Stimulated activated CD8-positive, alpha-beta memory T cell treated with anti-CD3 and anti-CD28 coated beads, Interleukin-7, amount 100 ng/mL, for 4 hours (primary cell): ENCODE results near the gene ELMO1.

ENCODE experiments used
- DNase-seq, 2 donors: peaks; one replicate each; pipeline ENCODE4 v3.0.0-alpha.2; 2020; ENCODE audit warnings: low read depth in 2 of 2

The ELMO1 gene

DNA sequence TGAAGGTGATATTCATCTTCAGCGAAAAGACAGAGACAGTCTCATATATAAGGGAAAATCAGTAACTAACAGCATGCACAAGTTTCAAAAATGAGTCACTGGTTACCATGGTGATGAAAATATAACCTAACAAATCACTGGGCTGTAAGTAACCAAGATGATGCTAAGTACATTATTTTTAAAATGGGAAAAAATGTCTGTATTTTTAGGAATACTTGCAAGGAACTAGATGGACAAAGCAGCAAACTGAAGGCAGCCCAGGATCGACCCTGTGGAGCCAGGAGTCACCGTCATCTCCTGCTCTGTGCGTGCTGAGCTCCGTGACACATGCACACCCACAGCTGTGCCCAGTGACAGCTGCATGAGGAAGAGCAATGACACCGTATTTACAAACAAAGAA is 137.3 kb downstream of the ELMO1 start:
- DNase-seq: peak in 1 of 2 donors; percentile 2

DNA sequence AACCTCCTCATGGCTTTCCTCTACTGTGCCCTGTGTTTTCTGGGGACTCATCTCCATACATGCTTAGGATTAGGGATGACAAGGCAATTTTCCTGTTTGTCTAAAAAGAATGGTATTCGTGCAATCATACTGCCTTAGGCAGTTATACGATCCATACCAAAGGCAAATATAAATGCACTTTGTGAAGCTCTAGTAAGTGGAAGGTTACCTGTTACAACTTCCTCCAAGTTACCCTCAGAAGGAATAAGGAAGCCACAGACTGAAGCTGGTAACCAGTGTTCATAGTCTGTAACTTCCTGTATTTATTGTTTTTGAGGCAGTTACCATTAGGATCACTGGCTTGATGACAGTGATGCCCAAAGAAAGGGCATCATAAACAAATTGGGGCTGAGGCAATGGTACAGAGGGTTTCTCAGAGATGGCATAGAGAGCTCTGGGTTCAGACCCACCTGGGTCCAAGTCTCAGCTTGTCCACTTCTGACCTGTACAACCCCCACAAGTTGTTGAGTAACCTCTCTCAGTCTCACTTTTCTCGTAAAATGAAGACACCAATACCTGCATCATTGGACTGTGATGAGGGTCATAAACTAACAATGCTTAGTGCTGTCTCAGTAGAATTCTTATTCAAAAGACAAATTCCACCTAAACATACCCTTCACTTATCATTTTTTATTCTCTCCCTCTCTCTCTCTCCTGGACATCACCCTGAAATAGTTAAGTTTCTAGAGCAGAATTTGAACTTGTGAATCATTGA is 138.2 kb downstream of the ELMO1 start:
- DNase-seq: no peak

DNA sequence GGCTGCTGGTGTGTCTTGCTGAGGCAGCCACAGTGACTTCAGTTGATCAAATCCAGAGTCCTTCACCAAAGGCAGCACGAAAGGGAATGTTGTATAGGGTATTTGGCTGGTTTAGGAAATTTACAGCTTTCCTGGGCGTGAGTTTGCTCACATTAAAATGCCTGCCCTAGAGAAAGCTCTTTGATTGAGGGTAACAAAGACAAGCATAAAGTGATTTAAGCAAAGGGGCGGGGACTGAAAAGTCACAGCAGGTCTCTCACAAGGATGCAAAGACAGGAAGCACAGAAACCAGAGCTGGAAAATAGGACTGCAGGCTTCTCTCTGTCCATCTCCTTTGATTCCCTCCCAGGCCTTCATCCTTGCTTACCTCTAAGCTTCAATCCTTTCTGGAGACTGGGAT is 139.2 kb downstream of the ELMO1 start:
- DNase-seq: no peak

DNA sequence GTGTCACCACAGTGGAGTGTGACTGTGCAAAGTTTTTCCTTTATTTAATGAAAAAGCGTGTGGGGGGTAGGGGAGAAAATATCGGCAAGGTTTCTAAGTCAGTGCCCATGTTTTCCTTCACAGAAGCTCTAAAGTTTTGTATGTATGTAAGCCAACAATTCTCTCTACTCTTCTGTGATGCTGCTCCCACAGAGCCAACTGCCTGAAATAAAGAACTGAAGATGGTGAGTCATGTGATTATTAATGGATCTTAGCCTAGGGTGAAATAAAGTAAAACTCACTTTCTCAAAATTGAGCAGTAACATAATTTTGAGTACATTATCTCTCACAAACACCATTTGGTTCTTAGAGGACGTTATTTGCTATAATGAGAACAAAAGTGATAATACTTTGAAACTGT is 143.7 kb downstream of the ELMO1 start:
- no peak for DNase-seq

DNA sequence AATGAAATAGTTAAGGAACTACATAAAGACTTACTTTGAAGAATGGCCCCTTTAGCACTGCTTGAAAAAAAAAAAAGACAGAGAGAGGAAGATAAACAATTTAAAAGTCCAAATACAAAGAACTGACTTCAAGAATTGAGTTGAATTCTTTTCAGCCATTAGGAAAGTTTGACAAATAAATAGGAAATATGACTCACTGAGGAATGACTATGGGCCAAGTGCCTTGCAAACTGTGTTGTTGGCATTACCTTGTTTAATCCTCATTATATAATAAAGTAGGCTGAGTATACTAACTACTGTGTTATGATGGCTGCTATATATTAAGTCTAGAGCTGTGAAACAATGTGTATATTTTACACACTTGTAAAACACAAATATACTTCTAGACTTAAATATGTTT is 151.1 kb downstream of the ELMO1 start:
- no peak for DNase-seq

DNA sequence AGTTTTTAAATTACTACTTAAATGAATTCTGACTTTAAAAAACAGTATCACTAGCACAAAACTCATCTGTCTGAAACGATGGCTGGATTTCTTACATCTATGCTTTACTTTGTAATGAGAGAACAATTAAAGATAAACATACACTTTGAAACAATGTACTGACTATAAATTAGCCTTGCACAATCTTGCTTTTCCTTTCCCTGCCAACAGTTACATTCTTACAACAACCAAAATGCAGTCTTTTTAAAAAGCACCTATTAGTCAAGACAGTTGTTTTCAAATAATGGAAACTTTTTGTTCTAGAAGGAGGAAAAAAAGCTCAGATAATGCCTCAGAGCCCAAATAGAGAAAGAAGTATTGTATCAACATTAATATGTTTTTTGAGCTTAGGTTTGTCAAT is 153.3 kb downstream of the ELMO1 start:
- no peak for DNase-seq

DNA sequence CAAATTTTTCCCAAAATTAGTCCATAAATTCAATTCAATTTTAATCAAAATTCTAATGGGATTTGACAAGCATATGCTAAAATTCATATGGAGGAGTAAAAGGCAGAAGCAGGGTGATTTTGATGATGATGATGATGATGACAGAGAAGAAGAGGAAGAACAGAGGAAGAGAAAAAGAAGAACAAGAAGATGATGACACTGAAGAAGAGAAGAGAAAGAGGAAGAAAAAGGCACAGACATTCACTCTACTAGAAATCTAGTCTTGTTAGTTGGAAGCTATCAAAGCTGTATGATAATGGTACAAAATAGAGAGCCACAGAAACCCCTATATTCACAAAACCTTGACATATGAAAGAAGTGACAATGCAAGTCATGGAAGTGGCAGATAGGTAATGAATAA is 157.9 kb downstream of the ELMO1 start:
- DNase-seq: no peak

DNA sequence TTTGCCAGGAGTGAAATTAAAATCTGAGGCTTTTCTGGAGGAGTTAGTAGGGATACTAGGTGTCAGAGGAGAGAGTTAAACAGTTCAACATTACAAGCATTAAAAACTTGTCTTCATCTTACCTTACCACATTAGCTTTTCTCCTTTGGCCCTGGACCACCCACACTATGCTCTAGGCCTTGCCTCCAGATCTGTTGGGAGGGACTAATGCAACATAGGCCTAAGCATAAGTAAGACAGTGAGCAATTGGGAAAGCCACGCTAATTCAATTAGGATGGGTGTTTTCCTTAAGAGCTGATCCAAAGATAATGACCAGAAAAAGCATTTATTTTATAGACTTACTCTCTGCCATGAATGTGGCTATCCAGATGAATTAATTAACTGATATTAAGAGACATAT is 158.9 kb downstream of the ELMO1 start:
- no peak for DNase-seq

DNA sequence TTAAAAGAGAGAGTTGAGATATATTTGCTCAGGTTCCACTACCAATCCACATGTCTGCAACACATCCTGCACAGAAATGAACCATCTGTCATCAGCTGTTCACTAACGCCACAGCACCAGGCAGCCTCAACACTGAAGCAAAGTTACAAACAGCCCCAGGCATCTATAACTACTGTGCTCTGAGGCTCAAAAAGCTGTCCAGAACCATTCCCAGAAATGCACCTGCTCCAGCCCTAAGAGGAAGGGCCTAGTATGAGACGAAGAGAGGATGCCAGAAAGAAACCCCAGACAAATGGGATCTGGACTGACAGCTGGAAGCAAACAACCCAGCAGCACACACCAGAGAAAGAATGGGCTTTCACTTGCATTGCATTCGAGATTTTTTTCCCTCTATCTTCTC is 159.3 kb downstream of the ELMO1 start:
- no peak for DNase-seq

DNA sequence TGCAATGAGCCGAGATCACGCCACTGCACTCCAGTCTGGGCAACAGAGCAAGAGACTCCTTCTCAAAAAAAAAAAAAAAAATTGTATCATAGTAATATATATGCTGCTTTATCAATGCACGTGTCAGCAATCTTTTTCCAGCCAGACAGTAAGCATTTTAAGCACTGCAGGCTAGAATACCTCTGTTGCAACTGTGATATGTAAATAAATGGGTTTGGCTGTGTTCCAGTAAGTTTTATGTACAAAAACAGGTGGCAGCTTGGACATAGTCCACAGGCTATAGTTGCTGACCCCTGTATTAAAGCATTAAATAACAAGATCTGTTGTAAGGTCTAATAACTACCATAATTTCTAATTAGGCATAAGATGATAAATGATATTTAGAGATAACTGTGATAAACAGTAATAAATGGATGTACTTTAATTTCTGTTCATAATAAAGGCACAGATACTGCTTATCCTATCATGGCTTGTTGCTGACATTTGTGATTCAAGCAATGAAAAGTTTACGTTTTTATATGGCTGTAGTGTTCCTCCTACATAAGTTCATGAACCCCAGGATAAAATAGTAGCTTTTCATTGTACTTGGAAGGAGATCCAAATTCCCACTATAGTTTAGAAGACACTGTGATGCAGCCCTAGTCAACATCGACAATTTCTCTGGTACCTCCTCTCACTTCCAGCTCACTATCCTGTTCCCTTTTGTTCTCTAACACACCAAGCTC is 161.4 kb downstream of the ELMO1 start:
- no peak for DNase-seq

DNA sequence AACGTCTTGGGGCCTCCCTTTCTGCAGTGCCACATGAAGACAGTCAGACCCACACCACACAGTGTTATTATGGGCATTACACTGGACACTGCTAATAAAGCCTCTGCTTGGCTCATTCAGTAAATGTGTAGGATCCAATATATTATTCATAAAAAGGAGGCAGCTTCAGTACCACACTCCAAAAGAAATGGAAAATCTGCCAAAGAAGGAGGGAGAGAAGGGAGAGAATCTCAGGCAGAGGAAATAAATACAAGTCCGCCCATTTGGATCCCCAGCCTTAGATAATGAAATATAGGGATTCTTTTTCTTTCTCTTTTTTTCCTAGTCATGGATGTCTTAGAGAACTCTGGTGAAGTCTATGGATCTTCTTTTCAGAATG is 162.2 kb downstream of the ELMO1 start:
- DNase-seq: no peak

DNA sequence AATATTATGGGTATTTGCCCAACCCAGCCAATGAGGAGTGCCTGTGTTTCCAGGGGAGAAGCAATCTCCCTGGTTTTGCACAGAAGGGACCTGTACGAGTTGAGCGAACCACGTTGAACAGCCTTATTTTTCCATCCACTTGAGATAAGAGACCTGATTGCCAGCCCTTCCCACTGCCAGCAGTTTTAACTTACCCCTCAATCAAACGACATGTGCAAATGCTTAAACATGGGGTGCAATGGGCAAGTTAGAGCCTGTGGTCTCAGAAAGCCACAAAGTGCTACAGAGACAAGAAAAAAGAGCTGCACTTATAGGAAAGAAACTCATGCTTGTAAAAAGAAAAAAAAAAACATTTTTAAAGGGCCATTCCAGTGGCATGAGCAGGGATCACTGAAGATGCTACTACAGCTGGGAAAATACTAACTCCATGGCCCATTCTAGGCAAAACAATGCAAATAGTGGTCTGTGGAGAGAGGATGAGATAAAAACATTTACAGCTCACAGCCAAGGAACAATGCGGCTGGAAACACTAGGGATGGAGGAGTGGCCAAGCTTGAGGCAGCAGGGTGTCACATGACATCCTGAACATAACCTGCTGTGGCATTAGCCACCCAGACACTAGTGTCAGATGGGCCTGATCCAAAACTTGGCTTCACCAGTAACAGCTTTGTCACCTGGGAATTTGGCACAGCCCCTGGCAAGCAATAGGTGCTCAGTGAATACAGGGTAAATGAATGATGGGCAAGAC is 162.8 kb downstream of the ELMO1 start:
- DNase-seq: no peak

DNA sequence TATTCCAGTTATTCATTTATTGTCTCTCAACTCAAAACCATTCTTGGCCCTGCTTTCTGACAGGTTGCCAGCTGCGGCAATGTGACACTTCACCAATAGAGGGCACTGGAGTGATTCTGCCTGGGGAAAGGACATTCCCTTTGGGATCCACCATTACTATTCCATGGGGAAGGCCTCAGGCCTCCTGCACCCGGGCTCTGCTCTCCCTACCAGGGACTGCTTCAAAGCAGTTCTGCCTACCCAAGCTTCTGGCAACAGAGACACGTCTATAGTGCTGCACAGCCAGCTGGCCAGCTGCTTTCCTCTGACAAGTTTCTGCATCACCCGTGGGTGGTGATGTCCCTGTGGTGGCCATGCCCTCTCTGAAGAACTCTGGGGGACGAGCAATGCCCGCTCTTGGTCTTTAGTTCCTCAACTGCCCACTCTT is 163.8 kb downstream of the ELMO1 start:
- no peak for DNase-seq

DNA sequence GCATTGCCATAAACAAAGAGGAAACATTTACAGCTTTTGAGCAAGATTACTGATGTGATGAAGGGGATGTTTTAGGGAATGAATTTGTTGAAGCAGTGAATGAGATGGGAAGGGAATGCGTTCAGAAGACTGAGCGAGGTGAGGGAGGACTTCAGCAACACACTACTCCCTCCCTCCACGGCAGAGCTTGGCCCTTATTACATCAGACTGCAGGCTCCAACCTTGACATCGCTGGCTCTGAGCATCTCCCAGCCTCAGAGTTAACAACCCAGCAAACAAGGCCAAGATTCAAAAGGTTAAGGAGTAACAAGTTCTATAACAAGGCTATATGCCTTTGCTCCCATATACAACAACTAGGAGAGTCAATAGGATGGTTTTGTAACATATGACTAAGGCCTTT is 164.4 kb downstream of the ELMO1 start:
- no peak for DNase-seq

DNA sequence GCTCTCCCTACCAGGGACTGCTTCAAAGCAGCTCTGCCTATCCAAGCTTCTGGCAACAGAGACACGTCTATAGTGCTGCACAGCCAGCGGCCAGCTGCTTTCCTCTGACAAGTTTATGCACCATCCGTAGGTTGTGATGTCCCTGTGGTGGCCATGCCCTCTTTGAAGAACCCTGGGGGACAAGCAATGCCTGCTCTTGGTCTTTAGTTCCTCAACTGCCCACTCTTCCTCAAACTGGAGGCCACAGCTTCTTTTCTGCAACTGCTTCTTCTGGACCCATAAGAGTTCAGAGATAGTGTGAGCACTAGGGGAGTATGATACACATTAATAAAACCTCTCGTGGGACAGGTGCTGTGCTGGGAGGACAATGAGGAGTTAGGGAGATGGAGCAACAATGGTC is 164.9 kb downstream of the ELMO1 start:
- DNase-seq: no peak

DNA sequence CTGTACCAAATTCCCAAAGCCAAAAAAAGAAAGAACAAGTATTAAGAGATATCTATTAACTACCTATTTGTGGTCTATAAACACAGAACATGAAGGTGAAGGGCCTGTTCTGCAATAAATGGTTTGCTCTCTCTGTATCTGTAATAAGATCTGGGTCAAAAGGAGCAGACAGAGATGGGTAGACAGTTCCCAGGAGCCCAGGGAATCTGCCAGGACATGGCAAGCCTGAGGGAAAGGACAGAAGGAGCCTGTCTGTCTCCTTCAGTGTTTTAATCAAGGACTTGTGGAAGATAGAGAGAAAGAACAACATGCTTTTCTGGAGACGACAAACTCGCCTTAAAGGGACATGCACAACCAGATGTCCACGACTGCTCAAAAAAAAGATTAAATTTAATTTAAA is 165.7 kb downstream of the ELMO1 start:
- DNase-seq: no peak

DNA sequence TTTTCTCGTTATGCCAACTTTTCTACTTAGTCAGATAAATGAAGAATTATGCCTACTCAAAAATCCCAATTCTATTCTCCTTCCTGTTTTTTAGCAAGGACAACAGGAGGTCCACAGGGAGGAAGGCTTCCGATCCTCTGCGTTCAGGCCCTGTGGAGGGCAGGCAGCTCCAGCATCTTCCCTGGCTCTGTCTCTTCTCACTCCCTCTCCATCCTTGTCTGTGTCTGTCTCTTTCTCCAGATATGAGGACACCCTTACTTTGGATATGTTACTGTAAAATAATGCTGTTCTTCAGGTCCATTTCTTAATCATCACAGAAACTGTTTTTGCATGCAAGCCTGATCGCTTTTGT is 166.6 kb downstream of the ELMO1 start:
- DNase-seq: no peak

DNA sequence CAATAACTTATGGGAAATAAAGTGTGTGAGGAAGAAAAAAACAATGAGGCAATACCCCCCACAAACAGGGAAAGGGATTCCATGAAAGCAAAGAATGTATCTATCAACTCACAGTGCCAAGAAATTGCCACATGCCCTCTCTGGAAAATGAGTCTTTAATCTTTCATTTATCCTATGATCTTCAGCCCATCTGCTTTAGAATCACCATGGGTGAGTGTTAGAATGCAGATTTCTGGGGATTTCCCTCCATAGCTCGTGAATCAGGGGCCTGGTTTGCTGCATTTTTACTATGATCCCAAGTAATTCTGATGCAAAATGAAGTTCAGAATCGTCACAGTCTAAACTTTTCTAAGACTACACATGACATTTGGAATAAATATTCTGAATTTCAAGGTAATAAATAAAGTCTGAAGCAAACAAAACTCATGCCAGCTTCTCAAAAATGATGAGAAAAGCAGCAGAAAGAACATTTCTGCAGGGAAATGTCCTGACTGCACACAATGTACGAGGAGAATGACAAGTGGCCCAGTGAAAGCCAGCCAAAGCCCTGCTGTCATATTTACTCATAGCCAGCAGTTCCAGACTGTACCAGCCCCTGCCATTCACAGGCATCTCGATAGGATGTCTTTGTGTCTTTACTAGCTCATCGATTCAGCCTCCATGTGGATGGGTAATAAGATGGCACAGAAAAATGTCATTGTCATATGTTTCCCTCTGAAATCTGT is 167.1 kb downstream of the ELMO1 start:
- DNase-seq: no peak

DNA sequence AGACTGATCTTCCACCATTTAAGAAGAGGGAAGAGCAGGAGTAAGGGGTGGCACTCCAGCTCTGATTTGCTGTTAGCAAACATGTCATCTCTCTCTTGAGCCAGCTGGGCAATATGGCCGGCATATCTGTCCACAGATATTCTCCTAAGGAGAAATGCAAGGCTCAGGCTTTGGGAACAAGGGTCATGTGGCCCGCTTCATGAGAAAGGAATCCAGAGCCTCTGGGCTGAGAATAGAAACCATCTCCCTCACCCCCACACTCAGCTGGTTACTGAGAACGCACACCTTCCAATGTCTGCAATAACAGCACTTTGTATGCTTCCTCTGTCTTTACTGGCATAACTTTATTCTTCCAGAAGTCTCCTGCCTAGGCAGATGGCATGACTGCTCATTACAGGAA is 171.2 kb downstream of the ELMO1 start:
- DNase-seq: no peak

DNA sequence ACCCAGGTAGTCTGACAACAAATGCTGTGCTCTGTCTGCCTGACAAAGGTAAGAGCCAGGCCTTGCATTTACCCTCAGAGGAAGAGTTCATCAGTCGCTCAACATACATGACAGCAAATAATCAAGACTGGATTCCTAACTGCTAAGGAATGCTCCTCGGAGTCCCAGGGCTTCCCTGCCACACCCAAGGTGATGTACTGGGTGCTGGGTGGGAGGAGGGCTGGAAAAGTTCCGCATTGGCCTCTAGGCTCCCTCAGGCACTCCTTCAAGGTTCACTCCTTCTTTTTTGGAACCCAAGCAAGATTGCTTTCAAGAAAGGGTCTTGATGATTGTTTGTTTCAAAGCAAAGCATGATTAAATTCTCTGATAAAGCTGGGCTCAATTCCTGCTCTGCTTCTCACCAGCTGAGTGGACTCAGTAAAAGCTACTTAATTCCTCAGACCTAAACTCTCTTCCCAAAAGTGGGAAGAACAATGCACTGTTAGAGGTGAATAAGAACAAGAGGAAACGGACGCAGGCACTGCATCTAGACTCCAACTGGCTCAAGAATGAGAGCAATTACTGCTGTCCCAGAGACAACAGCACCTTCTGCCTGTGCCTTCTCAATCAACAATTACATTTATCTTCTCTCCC is 173.5 kb downstream of the ELMO1 start:
- DNase-seq: no peak

DNA sequence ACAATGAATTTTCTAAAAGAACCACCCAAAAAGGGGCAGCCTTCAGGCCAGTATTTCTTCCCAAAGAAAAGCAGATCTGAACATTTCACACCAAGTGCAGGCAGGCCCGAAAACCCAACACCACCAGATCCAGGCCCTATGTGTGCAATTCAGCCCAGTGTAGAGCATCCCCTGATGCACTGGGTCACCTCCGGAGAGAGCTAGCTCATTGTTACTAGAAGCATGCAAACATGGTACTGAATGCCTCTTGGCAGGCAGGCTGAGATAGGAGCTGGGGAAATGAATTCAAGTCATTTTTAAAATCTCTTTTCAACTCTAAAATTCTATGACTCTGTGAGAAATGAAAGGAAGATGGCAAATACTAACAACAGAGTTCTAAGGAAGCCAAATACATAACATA is 174.8 kb downstream of the ELMO1 start:
- no peak for DNase-seq
